Measurements from ENCODE around the gene NR4A2. TPM values are rescaled to one million over a fixed set of nuclear protein-coding genes. Genes with fewer than 3 reads are reported as not detected.

Gene NR4A2
- polyA plus RNA-seq, 1 experiment = 0.93 TPM

- POLR2A ChIA-PET = no interaction called here
- CTCF ChIA-PET = no interaction called here
- no peak for TF ChIP-seq CTCF (IDR thresholded peaks at IDR 0.05; ENCODE audit: low read depth, low read length)
- Histone ChIP-seq H3K9me3 (ENCODE audit: control insufficient read depth, insufficient read depth, low read length) (no peaks in the 10 kb centered on the region), H3K27ac (ENCODE audit: low read depth, low read length) (no peak overlapping the region), H3K27me3 (ENCODE audit: control insufficient read depth, insufficient read depth, low read length) (no peaks in the 10 kb centered on the region), H3K4me3 (ENCODE audit: low read depth, low read length) (no peak overlapping the region)
- no peak for DNase-seq (ENCODE audit: low read depth, low spot score)
Measured at GRCh38 chr2:156279446-156280150, 52.9 kb downstream of the NR4A2 start.

Other genes starting within 250 kb of the NR4A2 start
- gene GPD2, start 103.7 kb upstream of the NR4A2 start, polyA plus RNA-seq (2011; rRNA removed) = 20.2 and 20.7 TPM in 2 replicates